ENCODE data around the gene MEIS2.

GRCh38 chr15:37014566-37014965 lies 85.8 kb downstream of the MEIS2 start:
- TF ChIP-seq, protein P1, sequence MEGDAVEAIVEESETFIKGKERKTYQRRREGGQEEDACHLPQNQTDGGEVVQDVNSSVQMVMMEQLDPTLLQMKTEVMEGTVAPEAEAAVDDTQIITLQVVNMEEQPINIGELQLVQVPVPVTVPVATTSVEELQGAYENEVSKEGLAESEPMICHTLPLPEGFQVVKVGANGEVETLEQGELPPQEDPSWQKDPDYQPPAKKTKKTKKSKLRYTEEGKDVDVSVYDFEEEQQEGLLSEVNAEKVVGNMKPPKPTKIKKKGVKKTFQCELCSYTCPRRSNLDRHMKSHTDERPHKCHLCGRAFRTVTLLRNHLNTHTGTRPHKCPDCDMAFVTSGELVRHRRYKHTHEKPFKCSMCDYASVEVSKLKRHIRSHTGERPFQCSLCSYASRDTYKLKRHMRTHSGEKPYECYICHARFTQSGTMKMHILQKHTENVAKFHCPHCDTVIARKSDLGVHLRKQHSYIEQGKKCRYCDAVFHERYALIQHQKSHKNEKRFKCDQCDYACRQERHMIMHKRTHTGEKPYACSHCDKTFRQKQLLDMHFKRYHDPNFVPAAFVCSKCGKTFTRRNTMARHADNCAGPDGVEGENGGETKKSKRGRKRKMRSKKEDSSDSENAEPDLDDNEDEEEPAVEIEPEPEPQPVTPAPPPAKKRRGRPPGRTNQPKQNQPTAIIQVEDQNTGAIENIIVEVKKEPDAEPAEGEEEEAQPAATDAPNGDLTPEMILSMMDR (conservative IDR thresholded peaks at IDR 0.05; ENCODE audit: low read depth, low read length): no peak
- TF ChIP-seq EZH2 (IDR thresholded peaks at IDR 0.05; ENCODE audit: low read length, unreplicated experiment) (no peak), EZH2phosphoT487 (IDR thresholded peaks at IDR 0.05; ENCODE audit: borderline replicate concordance, low read length) (no peak)
